ENCODE data around the gene MAP2. TPM values are rescaled to one million over a fixed set of nuclear protein-coding genes. Genes with fewer than 3 reads are reported as not detected.

Gene MAP2
- total RNA-seq, 1 experiment from 2014 or later: 7.6 TPM

GRCh38 chr2:209525331-209525730 lies 101.5 kb downstream of the MAP2 start:
- H3K9me3 Mint-ChIP-seq: no peaks in the 10 kb centered on the region
- ATAC-seq (no peak), DNase-seq (ENCODE audit: low spot score) (no peak)
- no peak overlapping the region for H3K27ac Mint-ChIP-seq
- peaks cover 12% of the 10 kb centered on the region for H3K4me1 Mint-ChIP-seq
- TF ChIP-seq ELF4 (CRISPR knock-in tag; IDR thresholded peaks at IDR 0.05; ENCODE audit: low read depth) (no peak), STAT6 (CRISPR knock-in tag; conservative IDR thresholded peaks at IDR 0.05; ENCODE audit: low read depth) (no peak)
- peaks cover 77% of the 10 kb centered on the region for H3K27me3 Mint-ChIP-seq (ENCODE audit: low read depth)
- ChIA-PET POLR2A (no interaction called here), CTCF (no interaction called here)
- no peaks in the 10 kb centered on the region for H3K36me3 Mint-ChIP-seq
- no peak overlapping the region for H3K4me3 Mint-ChIP-seq

GRCh38 chr2:209525834-209526281 lies 102.0 kb downstream of the MAP2 start:
- ATAC-seq (no peak), DNase-seq (ENCODE audit: low spot score) (no peak)
- ChIA-PET CTCF (no interaction called here), POLR2A (no interaction called here)
- no peak overlapping the region for H3K27ac Mint-ChIP-seq
- H3K27me3 Mint-ChIP-seq (ENCODE audit: low read depth): peaks cover 72% of the 10 kb centered on the region
- H3K9me3 Mint-ChIP-seq: no peaks in the 10 kb centered on the region
- no peaks in the 10 kb centered on the region for H3K36me3 Mint-ChIP-seq
- H3K4me1 Mint-ChIP-seq: peaks cover 10% of the 10 kb centered on the region
- no peak overlapping the region for H3K4me3 Mint-ChIP-seq
- no peak for TF ChIP-seq NFE2L1 (CRISPR knock-in tag; IDR thresholded peaks at IDR 0.05)
- no peak for TF ChIP-seq ZNF423 (CRISPR knock-in tag; IDR thresholded peaks at IDR 0.05)
- no peak for TF ChIP-seq AFF4 (CRISPR knock-in tag; IDR thresholded peaks at IDR 0.05; ENCODE audit: borderline replicate concordance)
- no peak for TF ChIP-seq ATF6 (CRISPR knock-in tag; IDR thresholded peaks at IDR 0.05)
- TF ChIP-seq MAX (CRISPR knock-in tag; IDR thresholded peaks at IDR 0.05): no peak
- no peak for TF ChIP-seq ERG (CRISPR knock-in tag; IDR thresholded peaks at IDR 0.05)
- no peak for TF ChIP-seq NR1H2 (CRISPR knock-in tag; IDR thresholded peaks at IDR 0.05)
- TF ChIP-seq ZSCAN18 (CRISPR knock-in tag; IDR thresholded peaks at IDR 0.05): no peak
- no peak for TF ChIP-seq ARID4B (CRISPR knock-in tag; IDR thresholded peaks at IDR 0.05; ENCODE audit: borderline replicate concordance)
- TF ChIP-seq ATF3 (CRISPR knock-in tag; conservative IDR thresholded peaks at IDR 0.05): no peak
- no peak for TF ChIP-seq ETV6 (CRISPR knock-in tag; IDR thresholded peaks at IDR 0.05)
- no peak for TF ChIP-seq SMAD3 (CRISPR knock-in tag; IDR thresholded peaks at IDR 0.05; ENCODE audit: borderline replicate concordance)
- TF ChIP-seq ESRRA (CRISPR knock-in tag; IDR thresholded peaks at IDR 0.05; ENCODE audit: borderline replicate concordance): no peak
- no peak for TF ChIP-seq RORB (CRISPR knock-in tag; IDR thresholded peaks at IDR 0.05)
- no peak for TF ChIP-seq ZNF138 (CRISPR knock-in tag; conservative IDR thresholded peaks at IDR 0.05)
- no peak for TF ChIP-seq TEAD1 (CRISPR knock-in tag; IDR thresholded peaks at IDR 0.05)
- no peak for TF ChIP-seq SMAD4 (CRISPR knock-in tag; IDR thresholded peaks at IDR 0.05)
